Measurements from ENCODE around the gene ECHDC1.

DNA sequence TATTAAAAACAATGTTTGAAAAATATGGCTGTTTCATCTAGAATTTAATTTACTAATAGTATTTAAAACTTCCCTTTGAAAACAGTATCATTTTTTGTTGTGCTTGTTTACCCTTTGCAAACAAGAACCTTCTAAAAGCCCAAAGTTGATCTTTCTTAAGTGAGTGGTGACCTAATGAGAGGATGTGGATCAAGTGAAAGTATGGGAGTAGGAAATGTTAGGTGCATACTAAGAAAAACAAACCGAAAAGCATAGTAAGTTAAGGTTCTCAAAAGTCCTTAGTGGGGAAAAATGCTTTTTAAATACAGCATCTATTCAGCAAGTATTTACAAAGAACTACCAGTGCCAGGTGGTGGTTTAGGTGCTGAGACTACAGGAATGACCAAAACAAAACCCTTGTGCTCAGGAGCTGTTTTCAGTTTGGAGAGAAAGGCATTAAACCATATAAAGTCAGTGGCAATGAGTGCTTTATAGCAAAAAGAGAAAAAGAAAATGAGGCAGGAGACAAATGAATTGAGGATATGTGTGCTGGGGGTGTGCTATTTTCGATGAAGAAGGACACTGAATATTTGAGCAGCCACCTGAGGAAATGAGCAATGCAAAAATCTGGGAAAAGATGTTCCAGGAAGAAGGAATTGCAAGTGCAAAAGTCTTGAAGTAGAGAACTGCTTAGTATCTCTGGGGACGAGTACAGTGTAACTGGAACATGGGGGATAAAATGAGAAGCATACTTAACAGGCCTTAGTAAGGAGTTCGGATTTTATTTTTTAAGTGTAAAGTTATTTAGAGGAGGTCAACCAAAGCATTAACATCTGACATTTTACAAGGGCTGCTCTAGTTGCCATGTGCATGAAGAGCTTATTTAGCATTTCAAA is 52.8 kb downstream of the ECHDC1 start:
- TF ChIP-seq, protein P1, sequence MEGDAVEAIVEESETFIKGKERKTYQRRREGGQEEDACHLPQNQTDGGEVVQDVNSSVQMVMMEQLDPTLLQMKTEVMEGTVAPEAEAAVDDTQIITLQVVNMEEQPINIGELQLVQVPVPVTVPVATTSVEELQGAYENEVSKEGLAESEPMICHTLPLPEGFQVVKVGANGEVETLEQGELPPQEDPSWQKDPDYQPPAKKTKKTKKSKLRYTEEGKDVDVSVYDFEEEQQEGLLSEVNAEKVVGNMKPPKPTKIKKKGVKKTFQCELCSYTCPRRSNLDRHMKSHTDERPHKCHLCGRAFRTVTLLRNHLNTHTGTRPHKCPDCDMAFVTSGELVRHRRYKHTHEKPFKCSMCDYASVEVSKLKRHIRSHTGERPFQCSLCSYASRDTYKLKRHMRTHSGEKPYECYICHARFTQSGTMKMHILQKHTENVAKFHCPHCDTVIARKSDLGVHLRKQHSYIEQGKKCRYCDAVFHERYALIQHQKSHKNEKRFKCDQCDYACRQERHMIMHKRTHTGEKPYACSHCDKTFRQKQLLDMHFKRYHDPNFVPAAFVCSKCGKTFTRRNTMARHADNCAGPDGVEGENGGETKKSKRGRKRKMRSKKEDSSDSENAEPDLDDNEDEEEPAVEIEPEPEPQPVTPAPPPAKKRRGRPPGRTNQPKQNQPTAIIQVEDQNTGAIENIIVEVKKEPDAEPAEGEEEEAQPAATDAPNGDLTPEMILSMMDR (IDR thresholded peaks at IDR 0.05), result no peak
- TF ChIP-seq POLR2A (IDR thresholded peaks at IDR 0.05), result no peak

Measured in vagina (tissue), 2 donors.